Osteocyte (in vitro differentiated cells): ENCODE measurements around the gene TTLL11. TPM values are rescaled to one million over a fixed set of nuclear protein-coding genes. Genes with fewer than 3 reads are reported as not detected.

Experiments
- DNase-seq: peaks from one replicate; pipeline ENCODE4 v3.0.0; 2021; ENCODE audit warnings: mixed read lengths; ENCODE audit not compliant: unreplicated experiment; ENCODE audit errors: extremely low spot score
- H3K27ac Mint-ChIP-seq: one replicate; pipeline ENCODE4 v1.8.0; 2021; ENCODE audit warnings: mild to moderate bottlenecking, mixed read lengths; ENCODE audit not compliant: unreplicated experiment
- H3K27me3 Mint-ChIP-seq: one replicate; pipeline ENCODE4 v1.8.0; 2021; ENCODE audit warnings: mixed read lengths; ENCODE audit not compliant: unreplicated experiment
- H3K36me3 Mint-ChIP-seq: one replicate; pipeline ENCODE4 v1.8.0; 2021; ENCODE audit warnings: mixed read lengths; ENCODE audit not compliant: unreplicated experiment
- H3K4me1 Mint-ChIP-seq: one replicate; pipeline ENCODE4 v1.8.0; 2021; ENCODE audit warnings: mixed read lengths; ENCODE audit not compliant: unreplicated experiment
- H3K4me3 Mint-ChIP-seq: one replicate; pipeline ENCODE4 v1.8.0; 2021; ENCODE audit warnings: mild to moderate bottlenecking, moderate library complexity, mixed read lengths; ENCODE audit not compliant: unreplicated experiment
- H3K9me3 Mint-ChIP-seq: one replicate; pipeline ENCODE4 v1.8.0; 2021; ENCODE audit warnings: mixed read lengths; ENCODE audit not compliant: unreplicated experiment
- total RNA-seq: library from RNA; stranded (reverse); gene quantifications from 2 replicates; pipeline ENCODE4 v1.2.1, GENCODE V29; 2021
- TF ChIP-seq, protein P1 (sequence below): fragments of 200-600 bp; sonication (generic); IDR thresholded peaks from 2 replicates; pipeline ENCODE4 v1.5.0; 2021; ENCODE audit warnings: antibody characterized with exemption, mild to moderate bottlenecking, moderate library complexity

The TTLL11 gene
- total RNA-seq, 1 donor from 2014 or later, result 6.0 TPM

DNA sequence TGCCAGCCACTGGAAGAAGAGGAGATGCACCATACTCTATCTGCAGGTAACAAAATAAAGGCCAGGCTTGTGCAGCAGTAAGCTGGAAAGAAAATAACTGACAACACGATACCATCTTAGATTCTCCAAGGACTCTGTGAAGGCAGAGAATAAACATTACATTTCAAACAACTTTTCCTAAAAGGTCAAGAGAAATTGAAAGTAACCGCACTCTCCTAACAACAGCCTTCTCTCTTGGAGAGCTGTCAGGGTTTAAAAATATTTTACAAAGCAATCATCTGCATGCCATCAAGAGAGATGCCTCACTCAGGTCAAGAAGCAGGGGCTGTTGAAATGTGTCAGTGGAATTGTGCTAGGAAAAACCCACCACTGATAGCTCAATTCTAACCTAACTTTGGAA, 13.5 kb upstream of the TTLL11 start:
- H3K9me3 Mint-ChIP-seq, result peaks cover 7% of the 10 kb centered on the region
- no peak for DNase-seq
- H3K36me3 Mint-ChIP-seq, result no peaks in the 10 kb centered on the region
- TF ChIP-seq, protein P1, sequence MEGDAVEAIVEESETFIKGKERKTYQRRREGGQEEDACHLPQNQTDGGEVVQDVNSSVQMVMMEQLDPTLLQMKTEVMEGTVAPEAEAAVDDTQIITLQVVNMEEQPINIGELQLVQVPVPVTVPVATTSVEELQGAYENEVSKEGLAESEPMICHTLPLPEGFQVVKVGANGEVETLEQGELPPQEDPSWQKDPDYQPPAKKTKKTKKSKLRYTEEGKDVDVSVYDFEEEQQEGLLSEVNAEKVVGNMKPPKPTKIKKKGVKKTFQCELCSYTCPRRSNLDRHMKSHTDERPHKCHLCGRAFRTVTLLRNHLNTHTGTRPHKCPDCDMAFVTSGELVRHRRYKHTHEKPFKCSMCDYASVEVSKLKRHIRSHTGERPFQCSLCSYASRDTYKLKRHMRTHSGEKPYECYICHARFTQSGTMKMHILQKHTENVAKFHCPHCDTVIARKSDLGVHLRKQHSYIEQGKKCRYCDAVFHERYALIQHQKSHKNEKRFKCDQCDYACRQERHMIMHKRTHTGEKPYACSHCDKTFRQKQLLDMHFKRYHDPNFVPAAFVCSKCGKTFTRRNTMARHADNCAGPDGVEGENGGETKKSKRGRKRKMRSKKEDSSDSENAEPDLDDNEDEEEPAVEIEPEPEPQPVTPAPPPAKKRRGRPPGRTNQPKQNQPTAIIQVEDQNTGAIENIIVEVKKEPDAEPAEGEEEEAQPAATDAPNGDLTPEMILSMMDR, result no peak
- no peak overlapping the region for H3K4me3 Mint-ChIP-seq
- no peak overlapping the region for H3K27ac Mint-ChIP-seq
- H3K4me1 Mint-ChIP-seq, result peaks cover 16% of the 10 kb centered on the region
- peaks cover 2% of the 10 kb centered on the region for H3K27me3 Mint-ChIP-seq

DNA sequence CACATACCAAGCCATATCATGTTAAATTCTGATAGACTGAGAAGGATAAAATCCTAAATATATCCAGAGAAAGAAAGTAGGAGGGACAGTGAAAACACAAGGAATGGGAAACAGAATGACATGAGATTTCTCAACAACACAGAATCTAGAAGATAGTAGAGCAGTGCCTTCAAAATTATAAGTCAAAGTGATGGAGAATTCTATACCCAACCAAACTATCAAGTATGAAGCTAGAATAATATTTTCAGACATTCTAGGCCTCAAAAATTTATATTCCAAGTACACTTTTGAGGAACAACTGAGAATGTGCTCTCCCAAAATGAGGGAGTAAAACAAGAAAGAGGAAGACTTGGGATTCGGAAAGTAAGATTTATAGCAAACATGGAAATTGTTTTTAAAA, 10.9 kb upstream of the TTLL11 start:
- Mint-ChIP-seq H3K4me3 (no peak overlapping the region), H3K4me1 (peaks cover 19% of the 10 kb centered on the region), H3K36me3 (no peaks in the 10 kb centered on the region), H3K9me3 (peaks cover 7% of the 10 kb centered on the region), H3K27me3 (peaks cover 2% of the 10 kb centered on the region), H3K27ac (no peak overlapping the region)
- TF ChIP-seq, protein P1, result no peak
- no peak for DNase-seq

DNA sequence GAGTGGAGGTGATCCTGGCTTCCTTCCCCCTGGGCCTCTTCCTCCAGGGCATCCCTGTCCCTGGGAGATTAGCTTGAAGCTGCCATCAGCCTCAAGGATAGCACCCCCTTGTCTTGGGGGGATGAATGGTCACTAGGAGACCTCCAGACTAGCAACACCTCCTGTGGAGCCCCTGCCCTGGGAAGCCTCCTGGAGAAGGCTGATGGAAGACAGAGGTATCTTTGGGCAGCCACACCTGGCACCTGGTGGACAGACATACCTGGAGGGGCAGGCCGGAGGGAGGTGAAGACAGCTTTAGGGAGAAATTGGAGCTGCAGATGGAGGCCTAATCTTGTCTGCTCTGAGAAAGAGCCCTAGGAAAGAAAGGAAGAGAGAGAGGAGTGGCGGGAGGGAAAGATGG, 9.0 kb upstream of the TTLL11 start:
- Mint-ChIP-seq H3K27me3 (peaks cover 2% of the 10 kb centered on the region), H3K4me3 (no peak overlapping the region), H3K4me1 (peaks cover 13% of the 10 kb centered on the region), H3K27ac (no peak overlapping the region), H3K9me3 (peaks cover 7% of the 10 kb centered on the region), H3K36me3 (no peaks in the 10 kb centered on the region)
- no peak for DNase-seq
- TF ChIP-seq, protein P1, result no peak

DNA sequence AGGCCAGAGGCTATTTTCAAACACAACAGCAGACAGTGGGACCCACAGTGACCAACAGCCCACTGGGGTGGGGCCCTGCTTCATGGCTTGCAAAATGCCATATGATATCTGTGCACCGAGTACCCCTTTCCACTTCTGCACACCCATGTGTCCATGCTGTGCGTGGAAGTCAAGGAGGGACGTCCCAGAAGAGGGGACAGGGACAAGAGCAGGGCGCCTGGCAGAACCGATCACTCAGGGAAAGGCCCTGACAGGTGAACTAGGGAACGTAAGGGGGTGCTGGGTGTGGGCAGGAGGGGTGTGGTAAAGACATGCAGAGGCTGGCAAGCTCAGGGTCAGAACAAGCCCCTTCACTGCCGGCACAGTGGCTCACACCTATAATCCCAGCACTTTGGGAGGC, 7.6 kb upstream of the TTLL11 start:
- H3K27ac Mint-ChIP-seq, result no peak overlapping the region
- DNase-seq, result peak; percentile 60
- TF ChIP-seq, protein P1, result no peak
- H3K36me3 Mint-ChIP-seq, result no peaks in the 10 kb centered on the region
- H3K4me1 Mint-ChIP-seq, result peaks cover 8% of the 10 kb centered on the region
- H3K4me3 Mint-ChIP-seq, result no peak overlapping the region
- peaks cover 8% of the 10 kb centered on the region for H3K27me3 Mint-ChIP-seq
- peaks cover 7% of the 10 kb centered on the region for H3K9me3 Mint-ChIP-seq

DNA sequence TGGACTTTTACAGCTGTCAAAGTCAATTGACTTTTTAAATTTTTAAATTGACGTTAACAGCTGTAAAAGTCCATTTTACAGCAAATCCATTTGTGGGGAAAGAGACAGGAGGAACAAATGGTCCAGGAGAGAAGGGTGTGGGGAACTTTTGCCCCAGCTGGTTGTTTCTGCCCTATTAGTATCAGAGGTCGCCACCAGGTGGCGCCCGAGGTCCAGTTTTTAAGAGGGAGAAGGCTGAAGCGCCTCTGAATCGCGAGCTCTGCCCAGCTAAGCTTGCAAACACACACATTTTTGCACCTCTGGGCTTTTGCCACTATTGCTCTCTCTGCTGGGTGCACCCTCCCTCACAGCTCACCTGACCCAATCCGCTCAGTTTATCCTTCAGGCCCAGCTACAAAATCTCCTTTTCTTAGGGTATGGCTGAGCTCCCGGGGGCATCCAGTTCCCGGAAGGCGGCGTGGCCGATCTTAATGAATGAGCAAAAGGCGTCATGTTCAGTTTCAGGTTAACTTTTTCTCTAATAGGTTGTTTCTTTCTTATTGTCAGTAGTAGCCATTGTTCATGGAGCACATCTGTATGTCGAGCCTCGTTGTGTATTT, 6.3 kb upstream of the TTLL11 start:
- no peak overlapping the region for H3K4me3 Mint-ChIP-seq
- DNase-seq, result peak; percentile 91

More for the DNA sequence above, 6.3 kb upstream of the TTLL11 start:
- Mint-ChIP-seq H3K4me1 (peaks cover 13% of the 10 kb centered on the region), H3K27me3 (peaks cover 11% of the 10 kb centered on the region), H3K36me3 (no peaks in the 10 kb centered on the region), H3K27ac (no peak overlapping the region), H3K9me3 (peaks cover 7% of the 10 kb centered on the region)
- TF ChIP-seq, protein P1, result peak; percentile 92
